HG02870 (cell line): ENCODE data around the gene PLEKHG1.

ENCODE experiments used
- ATAC-seq: cut with Tn5 transposase; IDR thresholded peaks from one replicate; pipeline ENCODE4 v1.9.1; 2021; ENCODE audit warnings: mild to moderate bottlenecking, moderate library complexity; ENCODE audit not compliant: unreplicated experiment

The PLEKHG1 gene

DNA sequence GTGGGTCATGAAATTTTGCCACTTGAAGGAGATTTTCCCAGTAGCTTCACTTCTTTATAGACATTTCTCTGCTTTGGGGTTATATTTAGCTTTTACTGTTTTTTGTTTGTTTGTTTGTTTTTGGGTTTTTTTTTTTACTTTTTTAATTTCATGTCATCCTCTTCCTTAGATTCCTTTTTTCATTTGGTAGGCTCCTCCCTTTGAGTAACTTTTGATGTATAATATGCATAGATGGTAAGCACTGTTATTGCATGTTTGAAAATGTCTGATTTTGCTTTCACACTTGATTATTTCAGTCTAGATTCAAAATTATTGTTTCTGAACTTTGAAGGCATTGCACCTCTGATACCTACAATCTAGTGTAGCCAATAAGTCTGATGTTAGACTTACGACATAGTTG, 37.6 kb downstream of the PLEKHG1 start:
- ATAC-seq: no peak

DNA sequence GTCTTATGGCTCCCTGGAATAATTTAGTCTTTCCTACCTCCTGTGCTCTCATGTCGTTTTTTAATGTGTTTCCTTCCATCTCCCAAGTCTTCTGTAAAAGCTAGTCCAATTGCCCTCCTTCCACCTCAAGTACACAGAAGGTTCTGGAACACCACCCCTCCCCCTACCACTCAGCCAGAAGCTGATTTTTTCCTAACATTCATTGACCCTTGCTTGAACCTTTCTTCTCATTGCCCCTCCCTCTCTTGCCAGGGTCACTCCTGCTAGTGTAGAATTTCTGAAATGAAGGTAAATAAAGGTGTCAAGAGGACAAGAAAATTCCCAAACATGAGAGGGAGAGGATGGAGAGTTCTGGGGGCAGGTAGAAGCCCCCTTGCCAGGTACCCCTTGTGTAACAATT, 38.6 kb downstream of the PLEKHG1 start:
- no peak for ATAC-seq

DNA sequence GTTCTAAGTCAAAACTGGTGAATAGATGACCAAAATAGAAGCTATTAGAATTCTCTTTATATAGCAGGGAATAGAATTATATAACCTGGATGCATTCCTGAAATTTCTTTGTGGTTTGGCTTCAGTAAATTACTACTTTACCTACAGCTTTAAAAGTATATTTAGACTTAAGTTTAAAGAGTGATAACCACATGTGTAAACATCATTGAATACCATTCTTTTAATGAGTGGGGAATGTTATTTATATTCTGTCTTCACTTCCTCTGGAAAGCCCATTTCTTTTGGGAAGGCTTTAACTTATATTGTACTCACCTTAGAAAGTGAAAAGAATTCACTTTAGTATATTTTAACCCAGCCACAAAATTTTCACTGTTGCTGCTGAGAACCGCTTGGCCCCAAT, 39.1 kb downstream of the PLEKHG1 start:
- no peak for ATAC-seq

DNA sequence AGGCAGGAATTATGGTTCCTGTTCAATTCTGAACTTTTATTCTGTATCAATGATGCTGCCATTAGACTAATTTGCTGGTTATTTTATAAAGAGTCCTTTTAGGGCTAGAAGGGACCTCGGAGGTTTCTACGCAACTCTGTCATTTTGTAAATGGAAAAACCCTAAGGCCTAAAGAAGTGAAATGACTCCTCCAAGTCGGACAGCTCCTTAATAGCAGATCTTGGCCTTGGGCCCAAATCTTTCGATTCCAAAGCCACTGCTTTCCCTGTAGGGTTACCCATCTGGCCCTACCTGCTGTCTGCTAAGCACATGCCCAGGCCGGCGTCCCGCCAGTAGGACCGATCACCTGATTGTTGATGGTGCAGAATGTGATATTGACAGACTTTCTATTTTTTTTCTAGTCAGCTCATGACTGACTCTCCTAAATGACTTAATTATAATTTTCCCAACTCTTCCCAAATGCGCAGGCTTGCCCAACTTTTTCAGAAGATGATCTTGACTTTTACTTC, 40.2 kb downstream of the PLEKHG1 start:
- no peak for ATAC-seq

DNA sequence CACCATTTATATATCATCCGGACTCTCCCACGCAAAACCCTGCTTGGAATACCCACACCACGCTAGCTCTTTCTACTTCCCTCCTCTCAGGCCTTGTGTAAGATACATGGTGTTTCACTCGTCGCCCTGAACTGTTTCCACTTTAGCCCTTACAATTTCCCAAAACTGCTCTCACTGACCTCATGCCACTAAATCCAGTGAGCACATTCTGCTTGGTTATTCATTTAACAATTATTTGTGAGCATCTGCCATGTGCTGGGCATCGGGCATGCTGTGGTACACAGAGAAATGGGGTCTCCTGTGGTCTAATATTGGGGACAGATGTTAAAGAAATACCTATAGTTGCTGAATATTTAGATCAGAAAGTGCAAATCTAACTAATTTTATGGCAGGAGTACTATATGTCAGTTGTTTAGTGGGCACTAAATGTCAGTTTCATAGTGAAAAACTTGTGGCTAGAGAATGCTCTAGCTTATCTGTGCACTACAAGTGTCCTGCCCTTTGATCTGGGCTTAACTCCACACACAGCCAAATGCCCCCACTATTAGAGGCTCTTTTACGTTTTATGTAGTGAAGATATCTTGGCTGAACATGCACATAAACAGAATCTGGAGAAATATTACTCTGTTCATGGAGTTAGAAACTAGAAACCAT, 41.0 kb downstream of the PLEKHG1 start:
- no peak for ATAC-seq

DNA sequence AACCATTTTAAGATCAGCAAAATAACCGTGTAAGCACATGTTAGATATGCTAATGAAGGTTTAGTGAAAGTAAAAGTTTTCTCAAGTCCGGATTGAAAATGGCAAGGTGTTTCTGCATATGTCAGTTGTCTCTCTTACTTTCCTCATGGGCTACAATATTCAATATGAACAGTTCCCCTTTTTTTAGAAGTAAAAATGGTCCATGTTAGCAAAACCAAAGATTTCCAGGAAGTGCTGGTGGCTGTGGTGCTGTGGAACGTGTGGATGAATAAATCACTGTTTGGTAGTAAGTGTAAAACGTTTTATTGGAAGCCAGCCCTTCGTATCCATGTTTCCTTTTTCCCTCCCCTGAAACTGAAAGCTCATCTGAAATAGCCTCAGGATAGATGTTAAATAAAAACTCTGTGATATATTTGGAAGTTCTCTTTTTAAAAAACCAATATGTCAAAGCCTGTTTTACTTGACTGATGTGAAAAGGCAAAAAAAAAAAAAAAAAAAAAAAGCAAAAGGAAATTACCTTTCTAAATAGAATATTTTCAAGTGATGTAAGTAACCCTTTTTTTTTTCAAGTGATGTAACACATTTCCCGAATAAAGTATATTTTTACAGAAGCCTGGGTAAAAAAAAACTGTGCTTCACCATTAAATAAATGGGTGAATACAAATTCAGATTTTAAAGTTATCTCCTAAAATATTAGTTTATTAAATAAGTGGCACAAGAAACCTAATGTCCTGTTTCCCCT, 41.9 kb downstream of the PLEKHG1 start:
- peak; percentile 42 for ATAC-seq

DNA sequence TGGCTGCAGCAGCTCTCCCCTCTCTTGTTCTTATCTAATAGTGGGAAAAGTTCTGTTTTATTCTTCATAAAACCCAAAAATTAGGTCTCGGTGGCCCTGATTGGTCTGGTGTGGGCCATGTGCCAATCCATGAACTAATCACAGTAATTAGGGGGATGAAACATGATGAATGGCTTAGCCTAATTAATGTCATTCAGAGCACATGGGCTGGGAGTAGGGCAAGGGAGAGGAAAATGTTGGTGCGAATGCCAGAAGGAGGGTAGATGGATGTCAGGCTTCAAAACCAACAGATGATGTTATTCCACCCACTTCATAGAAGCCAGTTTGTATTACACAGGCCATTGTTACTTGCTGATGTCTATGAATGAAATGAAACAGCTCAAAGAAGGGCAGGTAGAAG, 46.5 kb downstream of the PLEKHG1 start:
- ATAC-seq: no peak

DNA sequence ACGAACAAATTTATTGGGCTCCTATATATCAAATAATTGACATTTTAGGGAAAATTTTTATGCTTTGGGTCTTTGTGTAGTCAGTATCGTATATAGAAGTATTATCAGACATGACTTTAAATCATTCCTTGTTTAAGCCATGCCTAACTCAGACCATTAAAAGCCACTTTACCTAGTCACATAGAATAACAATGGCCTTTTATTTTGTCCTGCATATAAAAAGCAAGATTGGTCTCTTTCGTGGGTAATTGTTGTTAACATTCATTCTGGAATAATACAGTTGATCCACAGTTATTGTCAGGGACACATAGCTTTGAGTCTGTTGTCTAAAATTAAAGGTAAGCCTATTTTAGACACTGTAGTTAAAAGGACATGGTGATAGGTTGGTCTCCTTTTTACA, 47.4 kb downstream of the PLEKHG1 start:
- ATAC-seq: no peak
